Body of pancreas (tissue), 4 donors: Measurements from ENCODE around the gene MYH14. TPM values are rescaled to one million over a fixed set of nuclear protein-coding genes. Genes with fewer than 3 reads are reported as not detected.
A peak's percentile ranks its signal among the peaks of the same experiment; 100 is the strongest.

ENCODE experiments used
- ATAC-seq: fragments of 150-250 bp; one replicate; pipeline ENCODE4 v1.9.1; 2016
- DNase-seq, 4 donors: peaks; one replicate each; pipeline ENCODE4 v3.0.0-alpha.2; 2019
- H3K27ac ChIP-seq, 4 donors: fragments of 200-600 bp; sonication (generic); 1 replicate in 3 of 4; 2 replicates in 1 of 4; pipeline versions ENCODE4 v1.5.1 to v1.6.1; 2016 to 2019; ENCODE audit warnings: mild to moderate bottlenecking in 1 of 4, mixed read lengths in 1 of 4, moderate library complexity in 1 of 4
- H3K27me3 ChIP-seq, 2 donors: fragments of 200-600 bp; sonication (generic); one replicate each; pipeline ENCODE4 v1.6.0; 2016; ENCODE audit warnings: mild to moderate bottlenecking in 1 of 2
- H3K36me3 ChIP-seq, 2 donors: fragments of 200-600 bp; sonication (generic); replicated peaks in 1 of 2; 2 replicates each; pipeline ENCODE4 v1.5.1; 2016; ENCODE audit warnings: low read depth in 2 of 2; ENCODE audit not compliant: insufficient read depth in 1 of 2
- H3K4me1 ChIP-seq: fragments of 200-600 bp; sonication (generic); one replicate; pipeline ENCODE4 v1.6.0; 2016
- H3K4me3 ChIP-seq, 2 donors: fragments of 200-600 bp; sonication (generic); 1 replicate in 1 of 2; 2 replicates in 1 of 2; pipeline ENCODE4 v1.5.1; 2016 to 2019
- H3K9me3 ChIP-seq, 3 donors: fragments of 200-600 bp; sonication (generic); 1 replicate in 2 of 3; 2 replicates in 1 of 3; pipeline ENCODE4 v1.5.1; 2016
- POLR2A ChIP-seq, 3 donors: fragments of 450-650 bp; IDR thresholded peaks; one replicate each; pipeline ENCODE4 v1.6.1; 2016; ENCODE audit warnings: antibody characterized with exemption in 3 of 3, mild to moderate bottlenecking in 2 of 3
- WGBS, 2 donors: methylation state at CpG; one replicate each; pipeline ENCODE4 v1.1.5; 2017; 5-methylcytosine and 5-hydroxymethylcytosine counted together
- intact Hi-C: fragments of 100-400 bp; cut with DNase I; formaldehyde crosslinking; loops from one replicate; pipeline ENCODE4 v1.15.1; 2023
- total RNA-seq, 2 donors: library from RNA; depleted of rRNA; stranded (reverse); fragments of >200 nt; gene quantifications; one replicate each; pipeline ENCODE4 v1.1.0, GENCODE V29; 2016
- TF ChIP-seq, protein P1 (sequence below), 7 experiments: fragments of 450-650 bp in 4 of 7; fragments of 200-600 bp in 3 of 7; sonication (generic) in 3 of 7; IDR thresholded peaks; one replicate each; pipeline ENCODE4 v1.5.1; 2016 to 2019; ENCODE audit warnings: antibody characterized with exemption in 7 of 7

MYH14 gene
- total RNA-seq, 2 donors from 2014 or later, result 40.9 to 61.2 TPM

DNA sequence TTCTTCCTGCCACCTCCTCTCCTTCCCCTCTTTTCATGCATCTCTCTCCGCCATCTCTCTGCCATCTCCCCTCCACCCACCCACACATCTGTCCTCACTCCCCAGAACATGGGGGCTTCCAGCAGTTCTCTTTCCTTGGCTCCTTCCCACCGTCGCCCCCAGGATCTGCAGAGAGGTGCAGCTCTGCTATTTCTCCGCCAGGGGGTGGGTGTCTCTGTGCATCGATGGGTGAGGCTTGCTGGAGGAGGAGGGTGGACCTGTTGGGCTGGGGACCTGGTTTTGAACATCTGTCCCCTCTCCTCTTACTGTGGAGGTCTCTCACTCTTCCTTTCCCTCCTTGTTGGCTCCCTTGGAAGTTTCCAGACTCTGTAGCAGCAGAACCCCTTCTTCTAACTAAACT, 51.7 kb downstream of the MYH14 start:
- no peak overlapping the region for H3K27ac ChIP-seq
- DNase-seq, result no peak
- H3K4me3 ChIP-seq, result no peak overlapping the region
- peaks cover 0 to 7% (median 0%) of the 10 kb centered on the region in 3 donors for H3K9me3 ChIP-seq
- intact Hi-C loops, result no loop called here
- peaks cover 5 to 6% of the 10 kb centered on the region in 2 donors for H3K36me3 ChIP-seq
- no peaks in the 10 kb centered on the region for H3K4me1 ChIP-seq
- no peaks in the 10 kb centered on the region for H3K27me3 ChIP-seq
- WGBS, 2 donors, result 88% methylated on average over 4 to 5 of the region's 5 CpGs
- no peak for TF ChIP-seq POLR2A (IDR thresholded peaks at IDR 0.05)
- TF ChIP-seq, protein P1, sequence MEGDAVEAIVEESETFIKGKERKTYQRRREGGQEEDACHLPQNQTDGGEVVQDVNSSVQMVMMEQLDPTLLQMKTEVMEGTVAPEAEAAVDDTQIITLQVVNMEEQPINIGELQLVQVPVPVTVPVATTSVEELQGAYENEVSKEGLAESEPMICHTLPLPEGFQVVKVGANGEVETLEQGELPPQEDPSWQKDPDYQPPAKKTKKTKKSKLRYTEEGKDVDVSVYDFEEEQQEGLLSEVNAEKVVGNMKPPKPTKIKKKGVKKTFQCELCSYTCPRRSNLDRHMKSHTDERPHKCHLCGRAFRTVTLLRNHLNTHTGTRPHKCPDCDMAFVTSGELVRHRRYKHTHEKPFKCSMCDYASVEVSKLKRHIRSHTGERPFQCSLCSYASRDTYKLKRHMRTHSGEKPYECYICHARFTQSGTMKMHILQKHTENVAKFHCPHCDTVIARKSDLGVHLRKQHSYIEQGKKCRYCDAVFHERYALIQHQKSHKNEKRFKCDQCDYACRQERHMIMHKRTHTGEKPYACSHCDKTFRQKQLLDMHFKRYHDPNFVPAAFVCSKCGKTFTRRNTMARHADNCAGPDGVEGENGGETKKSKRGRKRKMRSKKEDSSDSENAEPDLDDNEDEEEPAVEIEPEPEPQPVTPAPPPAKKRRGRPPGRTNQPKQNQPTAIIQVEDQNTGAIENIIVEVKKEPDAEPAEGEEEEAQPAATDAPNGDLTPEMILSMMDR (IDR thresholded peaks at IDR 0.05), result no peak
- ATAC-seq, result no peak

DNA sequence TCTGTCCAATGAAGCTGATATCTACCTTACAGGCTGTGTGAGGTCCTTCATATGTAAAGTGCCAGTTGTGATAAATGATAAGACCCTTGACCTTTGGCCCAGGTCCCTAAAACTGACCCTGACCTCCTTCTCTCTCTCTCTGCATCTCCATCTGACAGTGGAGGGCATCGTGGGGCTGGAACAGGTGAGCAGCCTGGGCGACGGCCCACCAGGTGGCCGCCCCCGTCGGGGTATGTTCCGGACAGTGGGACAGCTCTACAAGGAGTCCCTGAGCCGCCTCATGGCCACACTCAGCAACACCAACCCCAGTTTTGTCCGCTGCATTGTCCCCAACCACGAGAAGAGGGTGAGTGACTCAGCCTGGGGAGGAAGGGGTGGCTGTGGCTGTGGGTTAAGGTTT, 53.7 kb downstream of the MYH14 start:
- H3K27ac ChIP-seq, result no peak overlapping the region
- H3K27me3 ChIP-seq, result no peaks in the 10 kb centered on the region
- peaks cover 5 to 8% of the 10 kb centered on the region in 2 donors for H3K36me3 ChIP-seq
- DNase-seq (no peak), ATAC-seq (no peak)
- H3K4me1 ChIP-seq, result no peaks in the 10 kb centered on the region
- intact Hi-C loops, result no loop called here
- no peak overlapping the region for H3K4me3 ChIP-seq
- 89 to 100% methylated on average over 6 to 10 of the region's 10 CpGs for WGBS, 2 donors
- no peak for TF ChIP-seq POLR2A (IDR thresholded peaks at IDR 0.05)
- TF ChIP-seq, protein P1 (IDR thresholded peaks at IDR 0.05), result no peak
- peaks cover 0 to 6% (median 0%) of the 10 kb centered on the region in 3 donors for H3K9me3 ChIP-seq

- ATAC-seq, result no peak
- H3K27me3 ChIP-seq, result no peaks in the 10 kb centered on the region
Observed at GRCh38 chr19:50258918-50259372, 55.5 kb downstream of the MYH14 start.

DNA sequence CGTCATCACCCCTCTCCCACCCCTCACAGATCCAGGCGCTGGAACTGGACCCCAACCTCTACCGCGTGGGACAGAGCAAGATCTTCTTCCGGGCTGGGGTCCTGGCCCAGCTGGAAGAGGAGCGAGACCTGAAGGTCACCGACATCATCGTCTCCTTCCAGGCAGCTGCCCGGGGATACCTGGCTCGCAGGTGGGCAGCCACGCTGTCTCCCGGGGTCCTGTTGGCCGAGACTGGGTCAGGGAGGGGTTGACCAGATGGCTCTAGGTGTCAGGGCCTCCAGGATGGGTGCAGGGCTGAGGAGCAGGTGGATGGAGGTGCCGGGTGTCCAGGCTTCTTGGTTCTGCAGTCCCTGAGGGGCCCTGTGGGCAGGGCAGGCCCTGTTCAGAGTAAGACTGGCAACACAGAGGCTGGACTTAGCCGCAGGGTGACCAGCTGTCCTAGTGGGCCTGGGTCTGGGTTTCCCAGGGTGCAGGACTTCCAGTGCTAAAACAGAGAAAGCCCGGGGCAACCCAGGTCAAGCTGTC, 58.1 kb downstream of the MYH14 start:
- WGBS, 2 donors, result 90 to 100% methylated on average over 3 to 8 of the region's 16 CpGs
- DNase-seq (no peak), ATAC-seq (no peak)
- H3K4me3 ChIP-seq, result no peak overlapping the region
- no peaks in the 10 kb centered on the region for H3K4me1 ChIP-seq
- H3K27me3 ChIP-seq, result no peaks in the 10 kb centered on the region
- TF ChIP-seq POLR2A (IDR thresholded peaks at IDR 0.05), result no peak
- TF ChIP-seq, protein P1 (IDR thresholded peaks at IDR 0.05), result no peak
- peaks cover 0 to 5% of the 10 kb centered on the region in 2 donors for H3K36me3 ChIP-seq
- intact Hi-C loops, result no loop called here
- H3K9me3 ChIP-seq, result no peaks in the 10 kb centered on the region
- H3K27ac ChIP-seq, result no peak overlapping the region

More at GRCh38 chr19:50258918-50259372, 55.5 kb downstream of the MYH14 start:
- Histone ChIP-seq H3K27ac (no peak overlapping the region), H3K4me3 (no peak overlapping the region), H3K9me3 (no peaks in the 10 kb centered on the region), H3K36me3 (peaks cover 0 to 5% of the 10 kb centered on the region in 2 donors), H3K4me1 (no peaks in the 10 kb centered on the region)
- DNase-seq, result peak in 2 of 4 donors; percentile 3 to 21
- TF ChIP-seq POLR2A (IDR thresholded peaks at IDR 0.05), result no peak
- TF ChIP-seq, protein P1 (IDR thresholded peaks at IDR 0.05), result peak; percentile 15 to 44 (median 33)
- intact Hi-C loops, result no loop called here
- WGBS, 2 donors, result 38 to 61% methylated on average over 5 to 25 of the region's 25 CpGs

GRCh38 chr19:50263176-50263575, 59.8 kb downstream of the MYH14 start:
- Histone ChIP-seq H3K36me3 (peaks cover 0 to 5% of the 10 kb centered on the region in 2 donors), H3K9me3 (no peaks in the 10 kb centered on the region), H3K4me3 (no peak overlapping the region), H3K27ac (no peak overlapping the region), H3K27me3 (no peaks in the 10 kb centered on the region), H3K4me1 (no peaks in the 10 kb centered on the region)
- TF ChIP-seq POLR2A (IDR thresholded peaks at IDR 0.05), result no peak
- ATAC-seq, result no peak
- no peak for DNase-seq
- intact Hi-C loops, result no loop called here
- 91 to 95% methylated on average over 6 to 8 of the region's 8 CpGs for WGBS, 2 donors
